GM10266 (cell line): ENCODE measurements around the gene CCSER1.

Experiments
- DNase-seq: peaks from one replicate; pipeline ENCODE4 v3.0.0; 2012; ENCODE audit errors: extremely low spot score
- TF ChIP-seq, protein P1 (sequence below): IDR thresholded peaks from 2 replicates; pipeline ENCODE4 v1.5.1; 2012; ENCODE audit warnings: mild to moderate bottlenecking, low read depth; ENCODE audit not compliant: control insufficient read depth, insufficient read depth; ENCODE audit errors: missing control alignments

Gene CCSER1

DNA sequence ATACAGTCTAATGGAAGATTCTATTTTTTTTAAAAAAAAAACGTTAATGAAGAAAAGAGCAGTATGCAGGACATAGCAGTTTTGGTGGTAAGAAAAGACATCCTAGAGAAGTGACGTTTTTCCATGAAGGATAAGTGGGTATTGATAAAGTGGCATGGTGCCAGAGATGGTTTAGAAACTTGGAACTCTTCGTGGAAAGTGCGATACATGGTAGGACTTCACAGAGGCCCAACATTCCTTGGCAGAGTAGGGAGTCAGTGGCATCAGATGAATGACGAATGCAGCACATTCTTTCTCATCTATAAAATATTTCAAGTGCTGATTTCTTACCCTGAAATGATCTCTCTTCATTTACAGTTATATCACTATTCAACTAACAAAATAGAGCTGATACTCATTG, 298.7 kb downstream of the CCSER1 start:
- TF ChIP-seq, protein P1, sequence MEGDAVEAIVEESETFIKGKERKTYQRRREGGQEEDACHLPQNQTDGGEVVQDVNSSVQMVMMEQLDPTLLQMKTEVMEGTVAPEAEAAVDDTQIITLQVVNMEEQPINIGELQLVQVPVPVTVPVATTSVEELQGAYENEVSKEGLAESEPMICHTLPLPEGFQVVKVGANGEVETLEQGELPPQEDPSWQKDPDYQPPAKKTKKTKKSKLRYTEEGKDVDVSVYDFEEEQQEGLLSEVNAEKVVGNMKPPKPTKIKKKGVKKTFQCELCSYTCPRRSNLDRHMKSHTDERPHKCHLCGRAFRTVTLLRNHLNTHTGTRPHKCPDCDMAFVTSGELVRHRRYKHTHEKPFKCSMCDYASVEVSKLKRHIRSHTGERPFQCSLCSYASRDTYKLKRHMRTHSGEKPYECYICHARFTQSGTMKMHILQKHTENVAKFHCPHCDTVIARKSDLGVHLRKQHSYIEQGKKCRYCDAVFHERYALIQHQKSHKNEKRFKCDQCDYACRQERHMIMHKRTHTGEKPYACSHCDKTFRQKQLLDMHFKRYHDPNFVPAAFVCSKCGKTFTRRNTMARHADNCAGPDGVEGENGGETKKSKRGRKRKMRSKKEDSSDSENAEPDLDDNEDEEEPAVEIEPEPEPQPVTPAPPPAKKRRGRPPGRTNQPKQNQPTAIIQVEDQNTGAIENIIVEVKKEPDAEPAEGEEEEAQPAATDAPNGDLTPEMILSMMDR: no peak
- DNase-seq: no peak

DNA sequence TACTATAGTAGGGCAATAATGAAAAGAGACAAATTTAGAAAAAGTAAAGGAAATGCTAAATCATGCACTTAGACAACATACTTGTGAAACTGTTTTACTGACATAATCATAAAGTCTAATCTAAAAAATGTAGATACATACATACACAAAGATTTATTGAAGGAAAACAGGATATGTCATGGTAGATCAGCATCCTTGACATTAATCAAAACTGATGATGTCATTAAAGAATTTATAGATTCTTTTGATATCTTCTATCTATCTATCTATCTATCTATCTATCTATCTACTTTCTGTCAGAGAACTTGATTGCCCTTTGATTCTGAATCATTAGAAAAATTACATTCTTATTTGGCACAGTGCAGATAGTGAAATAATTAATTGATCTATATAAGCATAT, 311.3 kb downstream of the CCSER1 start:
- no peak for DNase-seq
- TF ChIP-seq, protein P1: no peak

DNA sequence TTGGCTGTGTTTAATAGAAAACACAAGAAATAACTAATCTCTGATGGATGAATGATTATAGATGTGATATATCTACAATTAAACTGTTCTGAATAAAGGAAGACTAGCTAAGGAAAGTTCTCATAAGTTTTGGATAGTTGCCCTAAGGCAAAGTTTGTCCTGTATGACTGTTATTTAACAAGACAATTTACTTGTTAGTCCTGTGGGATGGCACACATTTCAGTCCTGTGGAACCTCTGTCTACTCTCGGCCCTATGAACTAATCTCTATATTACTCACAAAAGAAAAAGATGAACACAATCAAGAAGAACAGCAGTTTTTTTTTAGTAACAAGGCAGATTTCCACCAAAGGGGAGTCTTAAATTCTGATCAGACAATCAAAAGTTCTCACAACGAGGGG, 314.6 kb downstream of the CCSER1 start:
- TF ChIP-seq, protein P1: no peak
- no peak for DNase-seq

DNA sequence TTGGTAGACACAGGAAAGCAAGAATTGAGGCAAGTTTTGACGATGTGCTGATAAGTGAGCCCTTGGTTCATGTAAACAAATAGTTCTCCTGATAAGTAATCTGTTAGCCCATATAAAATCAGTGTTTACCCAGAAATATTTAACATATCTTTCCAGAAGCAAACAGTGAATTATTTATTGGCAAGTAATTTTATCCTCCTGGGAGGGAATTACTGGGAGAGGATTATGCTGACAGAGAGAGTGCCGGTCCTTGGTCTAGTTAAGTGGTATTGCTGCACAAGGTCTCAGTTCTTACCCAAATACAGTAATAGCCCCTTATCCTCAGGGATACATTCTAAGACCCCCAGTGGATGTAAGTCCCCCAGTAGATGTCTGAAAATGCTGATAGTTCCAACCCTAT, 315.4 kb downstream of the CCSER1 start:
- DNase-seq: no peak
- TF ChIP-seq, protein P1: no peak

DNA sequence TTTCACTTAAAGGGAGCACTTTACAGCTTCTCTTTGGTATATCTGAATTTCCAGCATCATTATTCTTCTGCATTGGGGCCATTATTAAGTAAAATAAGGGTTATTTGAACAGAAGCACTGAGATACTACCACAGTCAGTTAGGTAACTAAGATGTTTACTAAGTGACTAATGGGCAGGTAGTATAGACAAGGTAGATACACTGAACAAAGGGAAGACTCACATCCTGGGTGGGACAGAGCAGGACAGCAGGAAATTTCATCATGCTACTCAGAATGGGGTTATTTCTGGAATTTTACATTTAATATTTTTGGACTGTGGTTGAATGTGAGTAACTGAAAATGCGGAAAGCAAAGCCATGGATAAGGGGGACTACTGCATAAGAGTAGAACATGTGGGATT, 316.0 kb downstream of the CCSER1 start:
- TF ChIP-seq, protein P1: no peak

DNA sequence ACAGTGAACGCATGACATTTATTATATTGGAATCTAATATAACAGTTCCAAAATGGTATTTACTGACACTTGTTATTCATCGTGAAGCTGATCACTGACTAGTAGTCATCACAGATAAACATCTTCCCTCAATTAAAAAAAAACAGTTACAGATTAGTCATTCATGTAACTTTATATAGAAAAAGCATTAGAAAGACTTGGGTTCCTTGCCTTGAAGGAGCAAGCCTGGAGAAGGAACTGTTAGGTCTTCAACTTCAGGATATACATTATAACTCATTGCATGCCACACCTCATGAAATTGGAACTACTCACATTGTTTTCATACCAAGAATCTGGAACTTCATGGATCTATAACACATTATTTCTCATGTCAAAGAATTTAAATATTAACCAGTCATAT, 317.7 kb downstream of the CCSER1 start:
- no peak for DNase-seq
- TF ChIP-seq, protein P1: no peak

More for the DNA sequence above, 316.0 kb downstream of the CCSER1 start:
- DNase-seq: no peak

DNA sequence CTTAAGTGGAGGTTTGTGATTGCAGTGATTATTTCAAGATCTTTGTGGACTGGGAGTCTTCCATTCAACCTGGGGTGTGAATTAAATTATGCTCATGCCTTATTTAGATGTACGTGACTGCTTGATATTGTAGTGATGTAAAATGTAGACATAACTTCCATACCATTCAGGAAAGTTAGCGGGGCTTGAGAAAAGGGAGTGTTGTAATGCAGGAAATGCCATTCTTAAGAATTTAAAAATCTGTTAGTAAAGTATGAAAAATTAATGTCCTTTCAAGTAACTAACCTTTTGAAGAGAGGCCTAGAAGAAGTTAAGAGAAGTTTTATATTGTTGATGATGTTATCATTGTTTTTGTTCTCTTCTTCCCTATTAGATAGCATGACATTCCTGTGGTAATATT, 318.2 kb downstream of the CCSER1 start:
- TF ChIP-seq, protein P1: no peak

More for the DNA sequence above, 318.2 kb downstream of the CCSER1 start:
- DNase-seq: no peak
